Gastroesophageal sphincter (tissue), 3 donors: ENCODE data around the gene C4orf33.

Experiments used
- POLR2A ChIP-seq, 2 donors: fragments of 450-650 bp; IDR thresholded peaks; one replicate each; pipeline ENCODE4 v1.6.1; 2017; ENCODE audit warnings: antibody characterized with exemption in 2 of 2, mild to moderate bottlenecking in 2 of 2, moderate library complexity in 1 of 2
- TF ChIP-seq, protein P1 (sequence below), 4 experiments: fragments of 200-600 bp in 2 of 4; fragments of 450-650 bp in 2 of 4; sonication (generic) in 1 of 4; IDR thresholded peaks; one replicate each; pipeline ENCODE4 v1.5.1; 2017 to 2019; ENCODE audit warnings: antibody characterized with exemption in 4 of 4, mild to moderate bottlenecking in 2 of 4, moderate library complexity in 2 of 4

DNA sequence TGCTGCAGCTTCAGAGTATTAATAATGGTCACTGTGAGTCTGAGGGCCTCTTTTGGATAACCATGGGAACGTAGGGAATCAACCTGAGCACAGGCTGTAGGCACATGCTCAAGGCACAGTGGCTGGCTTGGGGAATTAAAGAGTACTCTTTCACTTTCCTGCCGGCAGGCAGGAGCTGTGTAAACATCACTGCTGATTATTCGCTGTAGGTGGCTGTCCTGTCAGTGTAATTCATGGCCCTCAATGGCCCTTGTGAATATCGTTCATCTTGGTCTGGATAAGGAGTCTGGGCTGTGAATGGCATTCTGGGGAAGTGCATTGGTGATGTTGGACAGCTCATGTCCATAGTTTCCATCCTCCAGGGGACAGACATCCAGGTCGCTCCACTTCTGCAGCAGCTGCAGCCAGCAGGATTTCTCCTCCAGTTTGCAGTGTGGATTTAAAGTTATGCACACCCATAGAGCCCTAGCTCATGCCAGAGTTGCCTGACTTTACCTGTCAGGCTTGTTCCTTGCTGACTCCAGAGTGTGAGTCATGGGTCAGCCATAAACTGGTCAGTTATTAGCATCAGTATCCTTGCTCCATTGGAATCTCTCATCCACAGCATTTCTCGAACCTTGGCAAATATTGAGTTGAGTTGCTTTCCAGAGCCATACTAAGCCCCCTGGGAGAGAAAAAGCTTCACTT is 43.0 kb downstream of the C4orf33 start:
- TF ChIP-seq, protein P1, sequence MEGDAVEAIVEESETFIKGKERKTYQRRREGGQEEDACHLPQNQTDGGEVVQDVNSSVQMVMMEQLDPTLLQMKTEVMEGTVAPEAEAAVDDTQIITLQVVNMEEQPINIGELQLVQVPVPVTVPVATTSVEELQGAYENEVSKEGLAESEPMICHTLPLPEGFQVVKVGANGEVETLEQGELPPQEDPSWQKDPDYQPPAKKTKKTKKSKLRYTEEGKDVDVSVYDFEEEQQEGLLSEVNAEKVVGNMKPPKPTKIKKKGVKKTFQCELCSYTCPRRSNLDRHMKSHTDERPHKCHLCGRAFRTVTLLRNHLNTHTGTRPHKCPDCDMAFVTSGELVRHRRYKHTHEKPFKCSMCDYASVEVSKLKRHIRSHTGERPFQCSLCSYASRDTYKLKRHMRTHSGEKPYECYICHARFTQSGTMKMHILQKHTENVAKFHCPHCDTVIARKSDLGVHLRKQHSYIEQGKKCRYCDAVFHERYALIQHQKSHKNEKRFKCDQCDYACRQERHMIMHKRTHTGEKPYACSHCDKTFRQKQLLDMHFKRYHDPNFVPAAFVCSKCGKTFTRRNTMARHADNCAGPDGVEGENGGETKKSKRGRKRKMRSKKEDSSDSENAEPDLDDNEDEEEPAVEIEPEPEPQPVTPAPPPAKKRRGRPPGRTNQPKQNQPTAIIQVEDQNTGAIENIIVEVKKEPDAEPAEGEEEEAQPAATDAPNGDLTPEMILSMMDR (IDR thresholded peaks at IDR 0.05), result no peak
- no peak for TF ChIP-seq POLR2A (IDR thresholded peaks at IDR 0.05)
